Measurements from ENCODE around the gene PRIM1.
"Not testable (repeated sequence)": the region's sequence is repeated elsewhere in the genome, so short reads cannot be mapped to it uniquely, and the experiment has no call there.

Gene PRIM1

DNA sequence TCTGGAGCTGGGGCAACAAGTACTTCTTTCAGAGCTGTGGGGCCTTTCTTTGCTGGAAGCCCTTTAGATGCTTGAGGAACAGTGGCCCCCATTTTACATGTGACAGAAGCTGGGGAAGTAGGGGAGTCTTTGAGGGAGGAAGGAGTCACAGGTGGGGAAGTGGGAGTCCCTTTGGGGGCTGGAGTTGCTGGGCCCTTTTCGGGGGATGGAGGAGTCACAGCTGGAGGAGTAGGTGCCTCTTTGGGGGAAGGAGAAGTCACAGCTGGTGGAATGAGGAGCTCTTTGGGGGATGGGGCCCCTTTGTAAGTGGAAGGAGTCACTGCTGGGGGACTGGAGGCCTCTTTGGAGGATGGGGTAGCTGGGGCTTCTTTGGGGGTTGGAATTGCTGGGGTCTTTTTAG, 35.7 kb downstream of the PRIM1 start:
- peak; percentile 21 for DNase-seq

DNA sequence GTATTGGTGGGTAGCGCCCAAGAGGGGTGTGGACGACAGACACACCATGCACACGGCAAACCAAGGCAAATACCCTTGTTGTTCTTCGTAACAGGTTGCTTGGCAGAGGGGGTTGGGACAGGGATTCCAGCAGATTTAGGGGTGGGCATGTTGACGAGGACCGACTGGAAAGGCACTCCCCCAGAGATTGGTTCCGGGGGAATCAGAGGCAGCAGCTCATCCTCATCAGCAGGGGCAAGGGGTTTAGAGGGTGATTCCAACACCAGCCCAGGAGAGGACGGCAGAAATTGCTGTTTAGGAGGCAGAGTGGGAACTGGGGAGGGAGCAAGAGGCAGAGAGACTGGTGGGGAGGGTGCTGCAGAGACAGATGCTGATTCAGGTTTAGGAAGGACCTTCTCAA, 36.3 kb downstream of the PRIM1 start:
- no peak for DNase-seq

DNA sequence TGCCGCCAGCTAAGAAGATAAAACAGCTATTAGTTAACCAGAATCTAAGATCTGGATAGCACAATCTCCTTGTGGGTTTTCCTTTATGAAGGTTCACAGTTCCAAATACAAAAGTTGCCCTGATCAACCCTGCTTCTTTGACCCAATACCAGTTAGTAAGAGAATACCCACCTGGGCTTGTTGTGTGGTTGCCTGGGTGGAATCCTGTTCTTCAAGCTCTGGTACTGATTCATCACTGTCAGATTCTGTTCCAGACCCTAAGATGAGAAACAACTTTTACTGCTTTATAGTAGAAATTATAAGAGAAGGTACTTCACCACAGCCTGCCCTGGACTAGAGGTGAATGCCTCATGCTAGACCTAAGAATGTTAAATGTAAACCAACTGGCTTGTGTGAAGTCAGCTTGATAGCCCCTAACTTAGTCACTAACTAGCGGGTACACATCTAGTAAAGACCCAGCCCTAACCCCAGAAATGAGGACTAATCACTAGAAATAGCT, 37.6 kb downstream of the PRIM1 start:
- DNase-seq = no peak

DNA sequence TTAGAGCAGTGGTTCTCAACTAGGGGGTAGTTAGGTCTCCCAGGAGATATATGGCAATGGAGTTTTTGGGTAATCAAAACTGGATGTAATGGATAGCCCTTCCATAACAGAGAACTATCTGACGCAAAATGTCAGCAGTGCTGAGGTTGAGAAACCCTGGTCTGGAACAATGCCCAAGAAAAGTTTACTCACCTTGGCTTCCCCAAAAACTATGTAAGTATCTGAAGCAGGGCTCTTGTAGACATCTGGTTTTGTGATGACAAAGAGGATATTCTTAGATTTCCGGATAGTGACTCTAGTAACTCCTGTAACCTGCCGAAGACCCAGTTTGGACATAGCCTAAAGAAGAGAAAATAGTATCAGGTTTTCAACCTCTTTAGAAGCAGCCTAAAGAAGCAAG, 38.8 kb downstream of the PRIM1 start:
- DNase-seq = no peak

DNA sequence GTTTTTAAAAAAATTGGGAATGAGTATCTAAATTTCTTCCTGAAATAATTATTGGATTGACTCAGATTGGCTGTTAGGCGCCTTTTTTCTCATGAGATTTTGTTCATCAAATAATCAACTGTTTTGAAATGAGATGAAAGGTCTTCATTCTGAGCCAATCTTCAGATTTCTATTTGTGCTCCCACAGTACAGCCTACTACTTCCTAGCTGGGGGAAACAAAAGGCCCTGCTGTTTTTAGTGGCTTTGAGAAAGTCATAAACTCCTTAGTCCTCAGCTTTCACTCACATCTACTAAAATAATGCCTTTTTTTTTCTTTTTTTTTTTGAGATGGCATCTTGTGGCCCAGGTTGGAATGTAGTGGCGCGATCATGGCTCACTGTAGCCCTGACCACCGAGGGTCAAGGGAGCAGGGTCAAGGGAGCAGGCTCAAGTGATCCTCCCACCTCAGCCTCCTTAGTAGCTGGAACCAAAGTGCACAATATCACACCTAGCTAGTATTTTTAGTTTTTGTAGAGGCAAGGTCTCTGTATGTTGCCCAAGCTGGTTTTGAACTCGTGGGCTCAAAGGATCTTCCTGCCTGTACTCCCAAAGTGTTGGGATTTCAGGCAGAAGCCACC, 42.3 kb downstream of the PRIM1 start:
- DNase-seq = no peak

DNA sequence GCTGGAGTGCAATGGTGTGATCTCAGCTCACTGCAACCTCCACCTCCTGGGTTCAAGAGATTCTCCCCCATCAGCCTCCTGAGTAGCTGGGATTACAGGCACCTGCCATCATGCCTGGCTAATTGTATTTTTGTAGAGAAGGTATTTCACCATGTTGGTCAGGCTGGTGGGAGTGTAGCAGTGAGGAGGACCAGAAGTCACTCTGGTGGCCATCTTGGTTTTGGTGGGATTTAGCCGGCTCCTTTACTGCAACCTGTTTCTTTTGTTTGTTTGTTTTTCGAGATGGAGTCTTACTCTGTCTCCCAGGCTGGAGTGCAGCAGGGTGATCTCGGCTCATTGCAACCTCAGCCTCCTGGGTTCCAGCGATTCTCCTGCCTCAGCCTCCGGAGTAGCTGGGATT, 47.6 kb downstream of the PRIM1 start:
- not testable (repeated sequence) for DNase-seq

DNA sequence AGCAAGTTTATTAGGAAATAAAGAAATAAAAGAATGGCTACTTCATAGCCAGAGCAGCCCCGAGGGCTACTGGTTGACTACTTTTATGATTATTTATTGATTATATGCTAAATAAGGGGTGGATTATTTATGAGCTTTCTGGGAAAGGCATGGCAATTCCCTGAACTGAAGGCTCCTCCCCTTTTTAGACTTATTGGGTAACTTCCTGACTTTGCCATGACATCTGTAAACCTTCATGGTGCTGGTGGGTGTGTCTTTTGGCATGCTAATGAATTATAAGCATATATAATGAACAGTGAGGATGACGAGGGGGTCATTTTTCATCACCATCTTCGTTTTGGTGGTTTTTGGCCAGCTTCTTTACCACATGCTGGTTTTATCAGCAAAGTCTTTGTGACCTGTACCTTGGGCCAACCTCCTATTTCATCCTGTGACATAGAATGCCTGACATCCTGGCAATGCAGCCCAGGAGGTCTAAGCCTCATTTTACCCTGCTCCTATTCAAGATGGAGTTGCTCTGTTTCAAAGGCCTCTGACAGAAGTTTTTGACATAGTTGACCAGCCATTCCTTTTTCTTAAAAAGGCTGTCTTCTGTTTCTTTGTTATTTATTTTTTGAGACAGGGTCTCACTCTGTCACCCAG, 53.0 kb downstream of the PRIM1 start:
- peak; percentile 90 for DNase-seq

DNA sequence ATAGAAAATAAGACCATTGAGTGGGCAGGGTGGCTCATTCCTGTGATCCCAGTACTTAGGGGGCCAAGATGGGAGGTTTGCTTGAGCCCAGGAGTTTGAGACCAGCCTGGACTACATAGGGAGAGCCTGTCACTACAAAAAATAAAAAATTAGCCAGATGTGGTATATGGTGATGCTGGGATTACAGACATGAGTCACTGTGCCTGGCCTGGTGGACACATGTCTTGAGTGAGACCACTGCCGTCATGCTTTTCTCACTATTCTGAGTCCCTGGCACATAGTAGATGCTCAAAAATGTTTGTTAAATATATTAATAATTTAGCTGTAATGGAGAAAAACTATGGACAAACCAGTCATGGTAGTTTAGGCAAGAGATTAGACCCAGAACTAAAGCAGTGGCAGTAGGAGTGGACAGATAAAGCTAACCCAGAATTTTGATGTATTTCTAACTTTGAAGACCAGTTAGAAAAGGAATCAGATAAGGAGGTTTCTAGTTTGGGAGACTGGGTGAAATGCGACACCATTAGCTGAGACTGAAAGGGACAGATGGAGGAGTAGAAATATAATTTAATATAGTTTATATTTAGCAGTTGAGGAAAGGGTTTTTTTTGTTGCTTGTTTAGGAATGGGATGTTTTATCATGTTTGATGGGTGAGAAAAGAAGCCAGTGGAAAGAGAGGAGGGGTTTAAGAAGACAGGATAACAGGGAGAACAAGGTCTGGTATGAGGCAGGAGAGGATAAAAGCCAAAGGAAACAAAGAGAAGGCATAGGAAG, 56.6 kb downstream of the PRIM1 start:
- no peak for DNase-seq

DNA sequence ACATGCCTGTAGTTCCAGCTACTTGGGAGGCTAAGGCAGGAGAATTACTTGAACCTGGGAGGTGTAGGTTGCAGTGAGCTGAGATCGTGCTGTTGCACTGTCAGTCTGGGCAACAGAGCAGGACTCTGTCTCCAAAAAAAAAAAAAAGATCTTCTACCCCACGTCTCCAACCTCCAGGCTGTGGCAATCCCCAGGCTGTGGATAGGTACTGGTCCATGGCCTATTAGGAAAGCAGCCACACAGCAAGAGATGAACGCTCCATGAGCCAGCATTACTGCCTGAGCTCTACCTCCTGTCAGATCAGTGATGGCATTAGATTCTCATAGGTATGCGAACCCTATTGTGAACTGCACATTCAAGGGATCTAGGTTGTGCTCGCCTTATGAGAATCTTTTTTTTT, 58.0 kb downstream of the PRIM1 start:
- DNase-seq = no peak

DNA sequence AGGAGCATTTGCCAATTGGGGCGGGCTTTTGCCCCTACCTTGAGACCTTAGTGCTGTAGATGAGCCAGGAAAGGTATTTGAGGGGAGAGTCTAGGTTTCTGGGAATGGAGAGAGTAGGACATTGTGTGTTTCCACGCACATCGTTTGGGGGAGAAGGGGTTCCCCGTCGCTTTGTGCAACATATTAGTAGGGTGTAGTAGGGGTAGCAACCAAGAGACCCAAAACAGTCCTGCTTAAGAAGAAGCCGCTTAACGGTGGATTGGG, 63.3 kb downstream of the PRIM1 start:
- no peak for DNase-seq

DNA sequence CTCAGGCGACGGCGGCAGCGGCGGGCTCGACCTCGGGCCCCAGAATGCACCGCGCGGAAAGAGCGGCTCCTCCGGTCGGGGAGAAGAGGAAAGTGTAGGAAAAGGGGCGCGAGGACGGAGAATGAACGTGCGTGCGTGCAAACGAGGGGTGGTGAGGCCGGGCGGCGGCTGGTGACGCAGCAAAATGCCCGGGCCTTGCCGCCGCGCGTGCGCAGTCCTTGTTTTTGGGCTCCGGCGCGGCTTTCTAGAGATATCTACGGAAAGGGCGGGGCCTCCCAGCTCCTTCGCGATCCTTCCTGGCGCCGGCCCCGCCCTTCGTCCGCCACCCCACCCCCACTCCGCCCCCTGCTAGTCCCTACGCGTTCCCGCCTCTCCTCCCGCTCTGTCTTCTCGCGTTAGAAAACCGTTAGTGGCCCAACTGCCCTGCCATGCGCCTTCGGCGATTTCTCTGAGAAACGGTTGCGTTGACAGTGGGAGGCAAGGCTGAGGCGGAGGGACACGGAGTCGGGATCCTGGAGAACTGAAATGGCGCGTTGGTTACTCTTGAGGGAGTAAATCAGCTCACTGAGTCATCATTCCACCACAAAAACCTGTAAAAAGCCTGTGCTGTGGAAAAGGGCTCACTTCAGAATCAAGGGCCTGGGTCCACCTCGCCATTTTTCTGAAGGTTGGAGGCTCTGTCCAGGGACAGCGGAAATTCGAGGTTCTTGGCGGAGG, 63.8 kb downstream of the PRIM1 start, which contains the start of gene PTGES3:
TSS of gene PTGES3 (minus strand) at position 156 of the 717 bp plus-strand sequence. CDS start 285 bp downstream, outside the sequence.
- peak; percentile 97 for DNase-seq

DNA sequence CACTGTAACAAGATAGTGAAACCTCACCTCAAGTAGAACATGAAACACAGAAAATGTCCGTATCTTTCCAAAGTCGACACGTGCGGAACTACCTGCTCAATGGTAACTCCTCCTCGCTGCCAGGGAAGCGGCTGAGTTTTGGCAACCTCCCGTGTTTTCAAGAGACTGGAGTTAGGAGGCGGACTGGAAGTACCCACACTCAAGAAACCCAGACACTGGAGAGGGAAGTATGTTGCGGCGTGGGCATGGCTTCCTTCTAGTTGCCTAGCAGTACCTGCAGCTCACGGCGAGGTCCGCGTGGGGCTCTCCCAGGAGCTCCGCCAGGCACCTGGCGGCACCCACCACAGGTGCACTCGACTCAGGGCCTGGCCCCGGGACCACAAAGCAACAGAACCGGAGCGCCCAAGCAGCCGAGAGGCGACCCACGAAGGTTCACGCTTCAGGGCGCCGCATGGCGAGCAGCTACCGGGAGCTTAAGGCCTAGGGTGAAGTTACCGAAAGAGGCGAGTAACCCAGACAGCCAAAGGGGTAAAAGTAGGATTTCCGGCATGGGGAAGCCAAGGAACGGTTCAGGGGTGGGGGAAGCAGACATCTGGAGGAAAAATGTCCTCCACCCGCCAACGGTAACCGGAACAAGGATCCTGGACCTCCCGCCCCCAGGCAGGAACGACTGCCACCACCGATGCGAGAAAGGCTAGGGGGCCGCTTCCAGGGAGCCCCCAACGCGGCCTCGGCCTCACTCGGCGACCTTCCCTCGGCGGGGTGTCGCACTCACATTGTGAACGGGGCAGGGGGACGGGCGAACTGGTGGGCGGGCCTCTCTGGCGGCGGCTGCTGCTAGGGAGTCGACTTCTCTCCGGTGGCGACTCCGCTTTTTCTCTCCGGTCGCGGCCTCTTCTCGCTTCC, 64.6 kb downstream of the PRIM1 start:
- DNase-seq = peak; percentile 46

DNA sequence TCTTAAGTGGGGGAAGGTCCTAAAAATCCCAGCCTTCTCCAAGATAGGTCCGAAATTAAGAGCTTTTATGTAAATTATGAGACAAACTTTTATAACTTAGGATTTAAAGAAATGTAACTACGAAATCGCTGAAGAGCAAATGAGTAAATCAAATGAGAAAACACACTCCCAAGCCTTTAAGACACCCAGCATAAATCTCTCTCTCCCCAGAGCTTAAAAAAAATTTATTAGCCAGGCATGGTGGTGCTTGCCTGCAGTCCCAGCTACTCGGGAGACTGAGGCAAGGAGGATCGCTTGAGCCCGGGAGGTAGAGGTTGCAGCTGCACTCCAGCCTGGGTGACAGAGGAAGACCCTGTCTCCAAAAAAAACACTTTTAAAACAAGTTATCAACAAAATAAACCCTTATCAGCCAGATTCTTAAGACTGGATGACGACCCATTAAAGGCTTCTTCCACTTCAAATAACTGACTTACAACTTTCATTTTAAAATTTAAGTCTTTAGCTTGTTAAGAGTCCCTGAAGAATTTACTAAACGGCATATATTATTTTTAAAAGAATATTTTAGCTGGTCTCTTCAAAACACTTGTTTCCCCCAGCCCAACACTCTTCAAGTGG, 67.3 kb downstream of the PRIM1 start:
- DNase-seq = no peak

DNA sequence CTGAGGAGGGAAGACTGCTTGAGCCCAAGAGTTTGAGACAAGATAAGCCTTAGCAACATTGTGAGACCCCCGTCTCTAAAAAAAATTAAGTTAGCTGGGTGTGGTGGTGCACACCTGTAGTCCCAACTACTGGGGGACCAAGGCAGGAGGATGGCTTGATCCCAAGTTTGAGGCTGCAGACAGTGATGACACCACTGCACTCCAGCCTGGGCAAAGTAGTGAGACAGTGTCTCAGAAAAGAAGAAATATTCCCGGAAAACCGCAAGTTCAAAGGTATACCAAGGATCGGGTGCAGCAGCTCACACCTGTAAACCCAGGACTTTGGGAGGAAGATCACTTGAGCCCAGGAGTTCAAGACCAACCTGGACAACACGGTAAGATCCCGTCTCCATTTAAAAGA, 69.8 kb downstream of the PRIM1 start:
- DNase-seq = no peak

Data from MV-4-11 (cell line).